Prostate gland (tissue), 2 donors: ENCODE results near the gene BUD23.
"Not testable (repeated sequence)": the region's sequence is repeated elsewhere in the genome, so short reads cannot be mapped to it uniquely, and the experiment has no call there.

Experiments used
- POLR2AphosphoS5 ChIP-seq: sonication (generic); formaldehyde crosslinking; IDR thresholded peaks from one replicate; pipeline ENCODE4 v1.6.1; 2017; ENCODE audit warnings: antibody characterized with exemption
- TF ChIP-seq, protein P1 (sequence below), 4 experiments: fragments of 200-600 bp in 2 of 4; fragments of 450-650 bp in 2 of 4; sonication (generic) in 2 of 4; IDR thresholded peaks; 1 replicate in 3 of 4; 2 replicates in 1 of 4; pipeline ENCODE4 v1.5.1; 2016 to 2019; ENCODE audit warnings: antibody characterized with exemption in 4 of 4, mild to moderate bottlenecking in 2 of 4, moderate library complexity in 2 of 4

DNA sequence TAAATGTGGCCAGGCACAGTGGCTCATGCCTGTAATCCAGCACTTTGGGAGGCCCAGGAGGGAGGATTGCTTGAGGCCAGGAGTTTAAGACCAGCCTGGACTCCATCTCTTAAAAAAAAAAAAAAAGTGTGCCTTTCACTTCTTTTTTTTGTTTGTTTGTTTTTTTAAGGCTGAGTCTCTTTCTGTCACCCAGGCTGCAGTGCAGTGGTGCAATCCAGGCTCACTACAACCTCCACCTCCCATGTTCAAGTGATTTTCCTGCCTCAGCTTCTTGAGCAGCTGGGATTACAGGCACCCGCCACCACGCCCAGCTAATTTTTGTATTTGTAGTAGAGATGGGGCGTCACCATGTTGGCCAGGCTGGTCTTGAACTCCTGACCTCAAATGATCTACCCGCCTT, 38.8 kb downstream of the BUD23 start:
- TF ChIP-seq, protein P1, sequence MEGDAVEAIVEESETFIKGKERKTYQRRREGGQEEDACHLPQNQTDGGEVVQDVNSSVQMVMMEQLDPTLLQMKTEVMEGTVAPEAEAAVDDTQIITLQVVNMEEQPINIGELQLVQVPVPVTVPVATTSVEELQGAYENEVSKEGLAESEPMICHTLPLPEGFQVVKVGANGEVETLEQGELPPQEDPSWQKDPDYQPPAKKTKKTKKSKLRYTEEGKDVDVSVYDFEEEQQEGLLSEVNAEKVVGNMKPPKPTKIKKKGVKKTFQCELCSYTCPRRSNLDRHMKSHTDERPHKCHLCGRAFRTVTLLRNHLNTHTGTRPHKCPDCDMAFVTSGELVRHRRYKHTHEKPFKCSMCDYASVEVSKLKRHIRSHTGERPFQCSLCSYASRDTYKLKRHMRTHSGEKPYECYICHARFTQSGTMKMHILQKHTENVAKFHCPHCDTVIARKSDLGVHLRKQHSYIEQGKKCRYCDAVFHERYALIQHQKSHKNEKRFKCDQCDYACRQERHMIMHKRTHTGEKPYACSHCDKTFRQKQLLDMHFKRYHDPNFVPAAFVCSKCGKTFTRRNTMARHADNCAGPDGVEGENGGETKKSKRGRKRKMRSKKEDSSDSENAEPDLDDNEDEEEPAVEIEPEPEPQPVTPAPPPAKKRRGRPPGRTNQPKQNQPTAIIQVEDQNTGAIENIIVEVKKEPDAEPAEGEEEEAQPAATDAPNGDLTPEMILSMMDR (IDR thresholded peaks at IDR 0.05), result not testable (repeated sequence)
- not testable (repeated sequence) for TF ChIP-seq POLR2AphosphoS5
